Fibroblast of lung (primary cell): ENCODE measurements around the gene CCNJL.

Experiments used
- CTCF ChIP-seq, 2 donors: IDR thresholded peaks in 1 of 2; conservative IDR thresholded peaks in 1 of 2; 1 replicate in 1 of 2; 2 replicates in 1 of 2; pipeline ENCODE4 v1.5.1; 2011 to 2012; ENCODE audit warnings: low read length in 2 of 2, control low read depth in 1 of 2, inconsistent platforms in 1 of 2, low read depth in 1 of 2, mild to moderate bottlenecking in 1 of 2
- EZH2 ChIP-seq: IDR thresholded peaks from 2 replicates; pipeline ENCODE4 v1.5.1; 2012; ENCODE audit warnings: low read length, control low read depth, mild to moderate bottlenecking; ENCODE audit errors: missing control alignments

- TF ChIP-seq CTCF (conservative IDR thresholded peaks at IDR 0.05 in 1 of 2, IDR thresholded peaks at IDR 0.05 in 1 of 2; ENCODE audit: low read depth in 1 of 2, low read length in 2 of 2) (no peak), EZH2 (no peak)
These were observed 8.7 kb downstream of the CCNJL start for GRCh38 chr5:160303690-160304089.
